GM21515 (cell line): Measurements from ENCODE around the gene MGAT2.
"Not testable (repeated sequence)": the region's sequence is repeated elsewhere in the genome, so short reads cannot be mapped to it uniquely, and the experiment has no call there.

Experiments
- ATAC-seq: cut with Tn5 transposase; IDR thresholded peaks from one replicate; pipeline ENCODE4 v1.9.1; 2021; ENCODE audit not compliant: unreplicated experiment

Gene MGAT2

DNA sequence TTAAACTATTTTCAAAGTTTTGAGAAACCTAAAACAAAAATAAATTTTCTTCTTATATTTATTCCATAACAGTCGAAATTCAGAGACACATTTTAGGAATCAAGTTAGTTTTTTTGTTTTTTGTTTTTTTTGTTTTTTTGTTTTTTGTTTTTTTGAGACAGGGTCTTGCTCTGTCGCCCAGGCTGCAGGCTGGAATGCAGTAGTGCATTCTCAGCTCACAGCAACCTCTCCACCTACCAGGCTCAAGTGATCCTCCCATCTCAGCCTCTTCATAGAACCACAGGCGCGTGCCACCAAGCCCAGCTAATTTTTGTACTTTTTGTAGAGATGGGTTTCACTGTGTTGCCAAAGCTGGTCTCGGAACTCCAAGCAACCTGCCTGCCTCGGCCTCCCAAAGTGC lies 32.9 kb downstream of the MGAT2 start:
- ATAC-seq, result no peak

DNA sequence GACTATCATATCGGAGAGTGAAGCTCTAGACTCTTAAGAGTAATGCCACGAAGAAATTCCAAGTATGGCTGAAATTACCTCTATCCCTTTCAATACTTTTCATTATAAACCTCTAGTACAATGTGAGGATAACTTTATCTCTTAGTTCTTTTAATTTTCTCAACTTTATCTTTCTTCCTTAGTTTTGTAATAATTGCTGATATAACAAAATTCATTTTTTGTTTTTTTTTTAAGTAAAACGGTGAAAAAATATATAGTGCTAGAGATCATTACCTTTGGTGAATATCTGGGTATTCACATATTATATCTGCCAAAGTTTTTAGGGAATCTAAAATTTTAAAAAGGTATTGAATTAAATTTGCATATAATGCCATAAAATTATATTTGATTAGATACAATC lies 33.9 kb downstream of the MGAT2 start:
- ATAC-seq, result no peak

GRCh38 chr14:49657500-49657899 lies 36.9 kb downstream of the MGAT2 start:
- ATAC-seq, result not testable (repeated sequence)

- ATAC-seq, result no peak
These were observed 39.2 kb downstream of the MGAT2 start for GRCh38 chr14:49659526-49660455.

- ATAC-seq, result no peak
These were observed 49.9 kb downstream of the MGAT2 start for GRCh38 chr14:49670475-49670874.
